ENCODE measurements around the gene ZNF81. TPM values are rescaled to one million over a fixed set of nuclear protein-coding genes. Genes with fewer than 3 reads are reported as not detected.

ZNF81 gene
- total RNA-seq, 1 donor = 5.8 TPM

- Histone ChIP-seq H3K4me2 (ENCODE audit: insufficient read depth, low read length) (no peak overlapping the region), H3K4me1 (ENCODE audit: insufficient read depth, low read length) (no peaks in the 10 kb centered on the region), H3K27ac (ENCODE audit: low read depth, low read length) (no peak overlapping the region), H2AFZ (ENCODE audit: low read length) (peak overlapping the region; percentile 68), H3K79me2 (ENCODE audit: insufficient read depth, low read length) (no peaks in the 10 kb centered on the region), H3K9me3 (ENCODE audit: low read depth, low read length) (no peaks in the 10 kb centered on the region), H3K27me3 (ENCODE audit: insufficient read depth, low read length) (no peaks in the 10 kb centered on the region), H3K4me3 (ENCODE audit: insufficient read depth, low read length) (no peak overlapping the region), H4K20me1 (ENCODE audit: insufficient read depth, low read length) (no peaks in the 10 kb centered on the region), H3K36me3 (ENCODE audit: insufficient read depth, low read length) (no peaks in the 10 kb centered on the region)
- no peak for DNase-seq (ENCODE audit: insufficient read length, low spot score, missing footprints)
- TF ChIP-seq CTCF (IDR thresholded peaks at IDR 0.05; ENCODE audit: extremely low read depth, low read depth, low read length) = no peak
These were observed 20.5 kb upstream of the ZNF81 start for GRCh38 chrX:47815901-47816845.

GRCh38 chrX:47817421-47817820 is 19.3 kb upstream of the ZNF81 start:
- no peaks in the 10 kb centered on the region for H3K4me1 ChIP-seq (ENCODE audit: insufficient read depth, low read length)
- H3K36me3 ChIP-seq (ENCODE audit: insufficient read depth, low read length) = no peaks in the 10 kb centered on the region
- no peak for TF ChIP-seq CTCF (IDR thresholded peaks at IDR 0.05; ENCODE audit: extremely low read depth, low read depth, low read length)
- no peaks in the 10 kb centered on the region for H3K27me3 ChIP-seq (ENCODE audit: insufficient read depth, low read length)
- H3K79me2 ChIP-seq (ENCODE audit: insufficient read depth, low read length) = no peaks in the 10 kb centered on the region
- DNase-seq (ENCODE audit: insufficient read length, low spot score, missing footprints) = no peak
- H3K27ac ChIP-seq (ENCODE audit: low read depth, low read length) = no peak overlapping the region
- H3K4me2 ChIP-seq (ENCODE audit: insufficient read depth, low read length) = no peak overlapping the region
- H4K20me1 ChIP-seq (ENCODE audit: insufficient read depth, low read length) = no peaks in the 10 kb centered on the region
- no peak overlapping the region for H3K4me3 ChIP-seq (ENCODE audit: insufficient read depth, low read length)
- H2AFZ ChIP-seq (ENCODE audit: low read length) = no peak overlapping the region
- no peaks in the 10 kb centered on the region for H3K9me3 ChIP-seq (ENCODE audit: low read depth, low read length)

- no peaks in the 10 kb centered on the region for H3K79me2 ChIP-seq (ENCODE audit: insufficient read depth, low read length)
- H3K27ac ChIP-seq (ENCODE audit: low read depth, low read length) = no peak overlapping the region
- no peaks in the 10 kb centered on the region for H3K36me3 ChIP-seq (ENCODE audit: insufficient read depth, low read length)
- no peaks in the 10 kb centered on the region for H3K9me3 ChIP-seq (ENCODE audit: low read depth, low read length)
- H3K4me1 ChIP-seq (ENCODE audit: insufficient read depth, low read length) = no peaks in the 10 kb centered on the region
- no peak overlapping the region for H2AFZ ChIP-seq (ENCODE audit: low read length)
- no peaks in the 10 kb centered on the region for H3K27me3 ChIP-seq (ENCODE audit: insufficient read depth, low read length)
- H3K4me2 ChIP-seq (ENCODE audit: insufficient read depth, low read length) = no peak overlapping the region
- H3K4me3 ChIP-seq (ENCODE audit: insufficient read depth, low read length) = no peak overlapping the region
- DNase-seq (ENCODE audit: insufficient read length, low spot score, missing footprints) = no peak
- H4K20me1 ChIP-seq (ENCODE audit: insufficient read depth, low read length) = no peaks in the 10 kb centered on the region
- TF ChIP-seq CTCF (IDR thresholded peaks at IDR 0.05; ENCODE audit: extremely low read depth, low read depth, low read length) = no peak
These were observed 18.8 kb upstream of the ZNF81 start for GRCh38 chrX:47817897-47818296.

- no peak for DNase-seq (ENCODE audit: insufficient read length, low spot score, missing footprints)
- Histone ChIP-seq H4K20me1 (ENCODE audit: insufficient read depth, low read length) (no peaks in the 10 kb centered on the region), H3K4me3 (ENCODE audit: insufficient read depth, low read length) (no peak overlapping the region), H3K79me2 (ENCODE audit: insufficient read depth, low read length) (no peaks in the 10 kb centered on the region), H3K27me3 (ENCODE audit: insufficient read depth, low read length) (peaks cover 4% of the 10 kb centered on the region), H3K36me3 (ENCODE audit: insufficient read depth, low read length) (no peaks in the 10 kb centered on the region), H3K27ac (ENCODE audit: low read depth, low read length) (no peak overlapping the region), H3K4me1 (ENCODE audit: insufficient read depth, low read length) (no peaks in the 10 kb centered on the region), H3K4me2 (ENCODE audit: insufficient read depth, low read length) (no peak overlapping the region), H3K9me3 (ENCODE audit: low read depth, low read length) (no peaks in the 10 kb centered on the region), H2AFZ (ENCODE audit: low read length) (no peak overlapping the region)
- TF ChIP-seq CTCF (IDR thresholded peaks at IDR 0.05; ENCODE audit: extremely low read depth, low read depth, low read length) = no peak
These were observed 7.7 kb upstream of the ZNF81 start for GRCh38 chrX:47828984-47829383.
